GM23338 (cell line): ENCODE data around the gene HOXC5.
"Not testable (repeated sequence)": the region's sequence is repeated elsewhere in the genome, so short reads cannot be mapped to it uniquely, and the experiment has no call there.

Experiments
- CREB1 ChIP-seq: fragments of 250-450 bp; sonication (Bioruptor Pico); IDR thresholded peaks from 2 replicates; pipeline ENCODE4 v1.5.0; 2020; ENCODE audit warnings: low read depth, mild to moderate bottlenecking, moderate library complexity
- ETS1 ChIP-seq: IDR thresholded peaks from 2 replicates; pipeline ENCODE4 v1.6.1; 2016; ENCODE audit warnings: antibody characterized with exemption
- EZH2 ChIP-seq: fragments of 200-600 bp; sonication (generic); IDR thresholded peaks from one replicate; pipeline ENCODE4 v1.8.0; 2017; ENCODE audit warnings: antibody characterized with exemption, mild to moderate bottlenecking, low read depth; ENCODE audit not compliant: unreplicated experiment
- EZH2phosphoT487 ChIP-seq: fragments of 200-600 bp; sonication (generic); IDR thresholded peaks from one replicate; pipeline ENCODE4 v1.8.1; 2018; ENCODE audit warnings: antibody characterized with exemption; ENCODE audit not compliant: unreplicated experiment
- JUNB ChIP-seq: IDR thresholded peaks from one replicate; pipeline ENCODE4 v1.6.1; 2016; ENCODE audit warnings: antibody characterized with exemption; ENCODE audit not compliant: unreplicated experiment
- NANOG ChIP-seq: IDR thresholded peaks from 2 replicates; pipeline ENCODE4 v1.6.1; 2016; ENCODE audit warnings: antibody characterized with exemption, borderline replicate concordance
- POLR2AphosphoS5 ChIP-seq: IDR thresholded peaks from 2 replicates; pipeline ENCODE4 v1.6.1; 2016; ENCODE audit warnings: antibody characterized with exemption, low read depth
- REST ChIP-seq: IDR thresholded peaks from one replicate; pipeline ENCODE4 v1.6.1; 2018; ENCODE audit warnings: antibody characterized with exemption; ENCODE audit not compliant: unreplicated experiment
- ZNF114 ChIP-seq: fragments of 250-450 bp; sonication (Bioruptor Pico); IDR thresholded peaks from 2 replicates; pipeline ENCODE4 v1.5.0; 2020; ENCODE audit warnings: mild to moderate bottlenecking, moderate library complexity
- ZNF331 ChIP-seq: fragments of 250-450 bp; sonication (Bioruptor Pico); IDR thresholded peaks from 2 replicates; pipeline ENCODE4 v1.5.0; 2020; ENCODE audit warnings: low read depth, mild to moderate bottlenecking, moderate library complexity
- ZNF462 ChIP-seq: fragments of 250-450 bp; sonication (Bioruptor Pico); IDR thresholded peaks from 2 replicates; pipeline ENCODE4 v1.5.0; 2020; ENCODE audit warnings: mild to moderate bottlenecking, moderate library complexity
- TF ChIP-seq, protein P1 (sequence below), 2 experiments: fragments of 200-600 bp in 1 of 2; sonication (generic) in 1 of 2; conservative IDR thresholded peaks; 2 replicates each; pipeline versions ENCODE4 v1.5.1 to v1.6.1; 2016 to 2017; ENCODE audit warnings: antibody characterized with exemption in 2 of 2, low read depth in 2 of 2, mild to moderate bottlenecking in 2 of 2, moderate library complexity in 1 of 2

DNA sequence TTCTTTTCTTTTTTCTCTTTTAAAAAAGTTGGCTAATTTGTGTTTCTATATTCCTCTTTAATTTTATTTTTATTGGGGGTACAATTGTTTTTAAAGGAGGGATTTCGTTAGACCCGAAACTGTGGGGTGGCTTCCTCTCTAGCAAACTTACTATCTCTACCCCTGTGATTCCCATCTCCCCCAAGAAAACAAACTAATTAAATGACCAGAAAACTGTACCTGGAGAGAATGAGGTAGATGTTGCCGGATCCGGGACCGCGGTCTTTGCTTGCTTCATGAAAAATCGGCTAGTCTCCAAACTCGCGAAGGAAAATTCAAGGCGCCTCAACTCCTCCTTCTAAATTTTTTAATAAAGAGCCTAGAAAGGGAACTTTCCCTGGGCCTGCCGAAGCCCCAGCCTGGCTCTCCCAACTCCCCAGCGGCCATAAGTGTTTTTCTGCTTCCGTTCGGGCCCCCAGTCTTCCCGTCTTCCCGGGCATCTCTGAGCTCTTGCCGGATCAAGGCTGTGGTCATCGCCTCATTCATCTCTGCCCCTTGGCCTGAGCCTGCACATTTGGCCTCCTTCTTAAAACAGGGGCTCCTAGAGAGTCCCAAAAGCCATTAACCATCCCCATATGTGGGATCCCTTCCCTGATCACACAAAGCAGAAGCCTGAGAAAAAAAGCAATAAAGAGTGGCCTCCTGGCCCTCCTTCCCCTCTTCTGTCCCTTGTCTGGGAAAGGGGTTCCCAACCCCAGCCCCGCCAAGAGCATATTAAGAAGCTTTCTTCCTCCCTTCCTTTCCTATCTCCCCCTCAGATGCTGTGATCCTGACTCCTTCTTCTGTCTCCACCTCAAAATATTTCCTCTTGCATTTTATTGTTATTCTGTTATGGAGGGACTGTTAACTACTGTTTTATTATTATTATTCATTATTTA is 47.4 kb downstream of the HOXC5 start:
- TF ChIP-seq, protein P1, sequence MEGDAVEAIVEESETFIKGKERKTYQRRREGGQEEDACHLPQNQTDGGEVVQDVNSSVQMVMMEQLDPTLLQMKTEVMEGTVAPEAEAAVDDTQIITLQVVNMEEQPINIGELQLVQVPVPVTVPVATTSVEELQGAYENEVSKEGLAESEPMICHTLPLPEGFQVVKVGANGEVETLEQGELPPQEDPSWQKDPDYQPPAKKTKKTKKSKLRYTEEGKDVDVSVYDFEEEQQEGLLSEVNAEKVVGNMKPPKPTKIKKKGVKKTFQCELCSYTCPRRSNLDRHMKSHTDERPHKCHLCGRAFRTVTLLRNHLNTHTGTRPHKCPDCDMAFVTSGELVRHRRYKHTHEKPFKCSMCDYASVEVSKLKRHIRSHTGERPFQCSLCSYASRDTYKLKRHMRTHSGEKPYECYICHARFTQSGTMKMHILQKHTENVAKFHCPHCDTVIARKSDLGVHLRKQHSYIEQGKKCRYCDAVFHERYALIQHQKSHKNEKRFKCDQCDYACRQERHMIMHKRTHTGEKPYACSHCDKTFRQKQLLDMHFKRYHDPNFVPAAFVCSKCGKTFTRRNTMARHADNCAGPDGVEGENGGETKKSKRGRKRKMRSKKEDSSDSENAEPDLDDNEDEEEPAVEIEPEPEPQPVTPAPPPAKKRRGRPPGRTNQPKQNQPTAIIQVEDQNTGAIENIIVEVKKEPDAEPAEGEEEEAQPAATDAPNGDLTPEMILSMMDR (conservative IDR thresholded peaks at IDR 0.05; ENCODE audit: low read depth in 2 of 2), result not testable (repeated sequence)
- peak; percentile 27 for TF ChIP-seq EZH2phosphoT487
- not testable (repeated sequence) for TF ChIP-seq POLR2AphosphoS5; CREB1 (CRISPR knock-in tag); JUNB; NANOG; ETS1; ZNF114 (CRISPR knock-in tag); REST; ZNF462 (CRISPR knock-in tag); ZNF331 (CRISPR knock-in tag)
- peak; percentile 82 for TF ChIP-seq EZH2
